Transverse colon (tissue), 4 donors: ENCODE data around the gene PNCK. TPM values are rescaled to one million over a fixed set of nuclear protein-coding genes. Genes with fewer than 3 reads are reported as not detected.

Experiments used
- DNase-seq: peaks from one replicate; pipeline ENCODE4 v3.0.0-alpha.2; 2019
- H3K27ac ChIP-seq, 4 donors: fragments of 200-600 bp; sonication (generic); 2 replicates each; pipeline ENCODE4 v1.5.1; 2016 to 2018; ENCODE audit warnings: inconsistent platforms in 4 of 4
- H3K27me3 ChIP-seq: fragments of 200-600 bp; sonication (generic); 2 replicates; pipeline ENCODE4 v1.5.1; 2017; ENCODE audit warnings: inconsistent platforms
- H3K36me3 ChIP-seq, 4 donors: fragments of 200-600 bp; sonication (generic); 2 replicates each; pipeline ENCODE4 v1.5.1; 2017 to 2019; ENCODE audit warnings: inconsistent platforms in 4 of 4
- H3K4me1 ChIP-seq, 4 donors: fragments of 200-600 bp; sonication (generic); 2 replicates each; pipeline ENCODE4 v1.5.1; 2017 to 2020; ENCODE audit warnings: inconsistent platforms in 4 of 4
- H3K4me3 ChIP-seq, 4 donors: fragments of 200-600 bp; sonication (generic); 1 replicate in 1 of 4; 2 replicates in 3 of 4; pipeline versions ENCODE4 v1.5.1 to v1.6.1; 2017 to 2019; ENCODE audit warnings: inconsistent platforms in 4 of 4
- H3K9me3 ChIP-seq, 2 donors: fragments of 200-600 bp; sonication (generic); 2 replicates each; pipeline ENCODE4 v1.5.1; 2017 to 2019; ENCODE audit warnings: inconsistent platforms in 2 of 2
- EP300 ChIP-seq: sonication (generic); formaldehyde crosslinking; IDR thresholded peaks from one replicate; pipeline ENCODE4 v1.6.1; 2017; ENCODE audit warnings: antibody characterized with exemption, low read depth
- POLR2A ChIP-seq: fragments of 450-650 bp; IDR thresholded peaks from one replicate; pipeline ENCODE4 v1.6.1; 2016; ENCODE audit warnings: antibody characterized with exemption, mild to moderate bottlenecking, moderate library complexity
- POLR2AphosphoS5 ChIP-seq, 3 donors: sonication (generic); formaldehyde crosslinking; IDR thresholded peaks; one replicate each; pipeline ENCODE4 v1.6.1; 2016; ENCODE audit warnings: antibody characterized with exemption in 3 of 3
- WGBS, 2 donors: methylation state at CpG; one replicate each; pipeline ENCODE4 v1.1.5; 2018; ENCODE audit warnings: low coverage in 1 of 2; 5-methylcytosine and 5-hydroxymethylcytosine counted together
- in situ Hi-C, 4 donors: fragments of 200-750 bp; cut with MboI; loops; one replicate each; pipeline versions ENCODE4 v1.15.0 to v1.15.1; 2017; ENCODE audit warnings: low sequenced_read_pairs in 3 of 4, low pct_ligation_motif_present in 1 of 4, low pct_unique_long_range_greater_than_20kb in 1 of 4
- intact Hi-C: fragments of 100-400 bp; cut with DNase I; formaldehyde crosslinking; loops from one replicate; pipeline ENCODE4 v1.15.1; 2023; ENCODE audit warnings: low total_unique reads
- total RNA-seq, 4 donors: library from RNA; depleted of rRNA; stranded (reverse); fragments of >200 nt; gene quantifications; one replicate each; pipeline ENCODE4 v1.1.0, GENCODE V29; 2016
- TF ChIP-seq, protein P1 (sequence below), 5 experiments: fragments of 200-600 bp in 3 of 5; fragments of 450-650 bp in 2 of 5; sonication (generic) in 3 of 5; IDR thresholded peaks; 1 replicate in 2 of 5; 2 replicates in 3 of 5; pipeline ENCODE4 v1.5.1; 2016 to 2017; ENCODE audit warnings: antibody characterized with exemption in 5 of 5, inconsistent platforms in 3 of 5, mild to moderate bottlenecking in 2 of 5, moderate library complexity in 1 of 5

The PNCK gene
- total RNA-seq, 4 donors from 2014 or later: 6.5 to 74.4 (median 7.9) TPM; not detected in 1

DNA sequence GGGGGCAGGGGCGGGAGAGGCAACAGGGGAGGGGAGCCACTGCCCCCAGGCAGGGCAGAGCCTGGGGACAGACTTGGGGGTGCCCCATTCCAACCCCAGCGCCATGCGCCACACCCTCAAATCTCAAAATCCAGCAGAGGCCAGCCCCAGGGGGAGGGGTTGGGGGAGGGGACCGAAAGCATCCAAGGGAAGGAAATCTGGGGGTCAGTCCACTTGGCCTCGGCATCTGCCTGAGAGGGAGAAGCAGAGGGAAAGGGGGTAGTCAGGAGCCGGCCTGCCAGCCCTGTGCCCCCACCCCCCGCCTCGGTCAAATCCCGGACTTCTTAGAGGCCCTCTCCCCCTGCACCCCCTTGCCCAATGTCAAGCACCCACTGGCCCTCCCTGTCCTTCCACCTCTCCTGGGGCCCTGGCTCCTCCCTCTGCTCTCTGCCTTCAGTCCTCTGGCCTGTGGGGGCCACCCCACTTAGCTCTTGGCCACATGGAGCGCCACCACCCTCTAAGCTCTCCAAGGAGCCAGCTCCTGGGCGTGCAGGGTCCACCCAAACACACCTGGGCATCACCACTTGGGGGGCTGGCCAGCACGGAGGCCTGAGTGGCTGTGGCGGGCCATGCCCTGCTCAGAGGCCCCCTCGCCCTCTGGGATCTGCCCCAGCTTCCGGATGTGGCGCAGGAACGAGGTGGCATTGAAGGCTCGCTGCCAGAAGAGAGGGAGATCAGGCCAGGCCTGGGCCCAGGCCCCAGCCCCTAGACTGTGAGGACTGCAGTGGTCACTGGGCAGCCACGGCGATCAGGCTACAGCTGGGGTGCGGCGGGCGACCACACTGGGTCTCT lies 3.5 kb downstream of the PNCK start:
- Histone ChIP-seq H3K4me3 (no peak overlapping the region), H3K4me1 (peaks cover 0 to 2% (median 0%) of the 10 kb centered on the region in 4 donors), H3K9me3 (no peaks in the 10 kb centered on the region), H3K27ac (no peak overlapping the region), H3K36me3 (no peaks in the 10 kb centered on the region), H3K27me3 (peaks cover 30% of the 10 kb centered on the region)
- no peak for DNase-seq
- intact Hi-C loops (no loop called here), in situ Hi-C loops (loop anchor here (10.0 to 25.0 kb wide), 3 partner anchors 108 to 708 kb away; no protein-coding TSS in a partner anchor)
- WGBS, 2 donors: 44 to 72% methylated on average over 5 to 19 of the region's 23 CpGs
- TF ChIP-seq POLR2A: no peak

DNA sequence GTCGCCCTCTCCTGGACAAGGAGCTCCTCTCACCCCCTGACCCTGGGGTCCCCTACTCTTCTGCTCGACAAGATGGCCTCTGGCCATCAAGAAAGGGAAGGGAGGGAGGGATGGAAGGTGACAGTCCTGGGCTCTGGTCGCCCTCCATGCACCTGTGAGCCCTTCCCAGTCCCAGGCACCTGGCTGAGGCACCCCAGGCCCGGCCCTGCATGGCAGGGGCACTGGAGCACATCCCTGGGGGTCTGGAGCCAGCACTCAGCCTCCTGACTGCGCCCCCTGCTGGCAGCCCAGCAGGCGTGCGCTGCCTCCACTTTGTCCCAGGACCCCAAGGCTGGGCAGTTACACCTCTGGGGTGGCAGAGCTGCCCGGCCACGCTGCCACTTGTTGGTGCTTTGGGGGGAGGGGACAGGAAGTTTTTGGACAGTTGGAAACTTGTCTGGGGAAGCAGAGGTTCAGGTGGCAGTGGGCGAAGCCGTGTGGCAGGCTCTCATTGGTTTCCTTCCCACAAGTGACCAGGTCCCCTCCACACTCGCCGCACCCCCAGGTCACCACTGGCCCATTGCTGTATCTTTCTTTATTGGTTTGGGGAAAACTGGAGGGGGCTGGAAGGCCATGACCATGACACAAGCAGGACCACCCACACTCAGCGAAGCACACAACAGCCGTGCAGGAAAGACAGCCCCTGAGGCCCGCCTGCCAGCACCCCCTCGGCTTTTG lies 4.3 kb downstream of the PNCK start:
- Histone ChIP-seq H3K4me3 (no peak overlapping the region), H3K9me3 (no peaks in the 10 kb centered on the region), H3K27ac (no peak overlapping the region), H3K4me1 (peaks cover 0 to 2% (median 0%) of the 10 kb centered on the region in 4 donors), H3K27me3 (peaks cover 22% of the 10 kb centered on the region), H3K36me3 (no peaks in the 10 kb centered on the region)
- intact Hi-C loops: no loop called here
- no peak for TF ChIP-seq POLR2A
- no peak for TF ChIP-seq POLR2AphosphoS5 (IDR thresholded peaks at IDR 0.05)
- TF ChIP-seq, protein P1, sequence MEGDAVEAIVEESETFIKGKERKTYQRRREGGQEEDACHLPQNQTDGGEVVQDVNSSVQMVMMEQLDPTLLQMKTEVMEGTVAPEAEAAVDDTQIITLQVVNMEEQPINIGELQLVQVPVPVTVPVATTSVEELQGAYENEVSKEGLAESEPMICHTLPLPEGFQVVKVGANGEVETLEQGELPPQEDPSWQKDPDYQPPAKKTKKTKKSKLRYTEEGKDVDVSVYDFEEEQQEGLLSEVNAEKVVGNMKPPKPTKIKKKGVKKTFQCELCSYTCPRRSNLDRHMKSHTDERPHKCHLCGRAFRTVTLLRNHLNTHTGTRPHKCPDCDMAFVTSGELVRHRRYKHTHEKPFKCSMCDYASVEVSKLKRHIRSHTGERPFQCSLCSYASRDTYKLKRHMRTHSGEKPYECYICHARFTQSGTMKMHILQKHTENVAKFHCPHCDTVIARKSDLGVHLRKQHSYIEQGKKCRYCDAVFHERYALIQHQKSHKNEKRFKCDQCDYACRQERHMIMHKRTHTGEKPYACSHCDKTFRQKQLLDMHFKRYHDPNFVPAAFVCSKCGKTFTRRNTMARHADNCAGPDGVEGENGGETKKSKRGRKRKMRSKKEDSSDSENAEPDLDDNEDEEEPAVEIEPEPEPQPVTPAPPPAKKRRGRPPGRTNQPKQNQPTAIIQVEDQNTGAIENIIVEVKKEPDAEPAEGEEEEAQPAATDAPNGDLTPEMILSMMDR (IDR thresholded peaks at IDR 0.05): peak; percentile 55 to 74 (median 70)
- no peak for TF ChIP-seq EP300
- DNase-seq: no peak
- in situ Hi-C loops: loop anchor here (10.0 to 25.0 kb wide), 3 partner anchors 107 to 707 kb away; no protein-coding TSS in a partner anchor
- 69% methylated on average over 13 of the region's 17 CpGs; no CpG with 5 or more reads in 1 of the 2 donors for WGBS, 2 donors

DNA sequence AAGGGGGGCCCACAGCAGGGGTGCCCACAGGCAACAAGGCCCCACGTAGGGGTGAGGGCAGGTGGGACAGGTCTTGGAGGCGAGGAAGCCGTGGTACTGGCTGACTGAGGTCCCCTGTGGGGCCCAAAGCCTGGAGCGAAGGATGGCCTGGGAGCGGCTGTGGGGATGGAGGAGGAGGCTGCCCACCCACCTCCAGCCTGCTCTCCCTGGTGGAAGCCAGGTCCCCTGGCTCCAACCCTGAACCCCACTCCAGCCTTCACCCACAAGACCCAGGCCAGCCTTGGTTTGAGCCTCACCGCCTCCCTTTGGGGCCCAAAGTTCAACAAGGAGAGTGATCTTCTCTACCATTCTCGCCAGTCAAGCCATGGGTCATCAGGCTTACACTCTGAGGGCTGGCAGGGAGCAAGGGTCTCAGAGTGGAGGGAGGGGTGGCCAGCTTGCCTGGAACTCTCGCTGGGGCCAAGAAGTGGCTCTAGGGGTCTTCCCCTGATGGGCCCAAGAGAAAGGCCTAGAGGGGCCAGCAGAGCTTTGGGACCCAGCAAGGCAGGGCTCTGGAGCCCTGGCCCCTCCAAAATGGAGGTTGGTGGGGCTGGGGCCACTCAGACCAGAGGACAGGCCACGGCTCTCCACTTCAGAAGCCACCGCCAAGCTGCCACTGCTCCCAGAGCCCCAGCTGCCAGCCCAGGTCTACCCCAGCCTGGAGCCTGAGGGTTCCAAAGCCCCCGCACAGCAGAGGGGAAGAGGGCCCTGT lies 5.0 kb downstream of the PNCK start:
- Histone ChIP-seq H3K4me3 (no peak overlapping the region), H3K36me3 (no peaks in the 10 kb centered on the region), H3K4me1 (peaks cover 0 to 2% (median 0%) of the 10 kb centered on the region in 4 donors), H3K27ac (peak overlapping the region in 2 of 4 donors; percentile 34 to 51), H3K27me3 (peaks cover 17% of the 10 kb centered on the region), H3K9me3 (no peaks in the 10 kb centered on the region)
- no peak for DNase-seq
- intact Hi-C loops (no loop called here), in situ Hi-C loops (loop anchor here (10.0 to 25.0 kb wide), 3 partner anchors 106 to 706 kb away; no protein-coding TSS in a partner anchor)
- 86% methylated on average over 10 of the region's 11 CpGs; no CpG with 5 or more reads in 1 of the 2 donors for WGBS, 2 donors
- TF ChIP-seq EP300 (no peak), POLR2AphosphoS5 (IDR thresholded peaks at IDR 0.05) (no peak), POLR2A (no peak)
- TF ChIP-seq, protein P1 (IDR thresholded peaks at IDR 0.05): no peak

DNA sequence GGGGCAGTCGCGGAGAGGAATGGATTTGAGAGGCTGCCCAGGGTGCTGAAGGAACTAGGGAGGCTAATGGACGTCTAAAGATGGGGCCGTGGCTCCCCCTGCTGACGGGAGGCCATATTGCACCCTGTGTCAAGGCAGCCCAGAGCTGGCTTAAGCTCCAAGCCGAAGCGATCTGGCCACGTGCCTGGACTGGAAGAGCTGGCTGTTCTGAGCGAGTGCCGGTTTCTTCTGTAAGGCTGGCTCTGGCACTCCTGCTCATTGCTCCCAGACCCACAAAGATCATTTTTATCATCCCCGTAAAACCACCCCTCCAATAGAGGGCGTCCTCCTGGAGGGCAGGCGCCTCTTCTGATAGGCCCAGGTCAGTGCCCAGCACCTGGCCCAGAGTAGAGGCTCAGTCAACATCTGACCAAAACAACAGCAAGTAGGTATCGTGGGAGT lies 5.6 kb downstream of the PNCK start:
- intact Hi-C loops: no loop called here
- Histone ChIP-seq H3K4me3 (peak overlapping the region in 1 of 4 donors; percentile 14), H3K36me3 (no peaks in the 10 kb centered on the region), H3K27me3 (peaks cover 20% of the 10 kb centered on the region), H3K9me3 (no peaks in the 10 kb centered on the region), H3K4me1 (peaks cover 0 to 2% (median 0%) of the 10 kb centered on the region in 4 donors), H3K27ac (peak overlapping the region in 2 of 4 donors; percentile 34 to 51)
- in situ Hi-C loops: loop anchor here (10.0 to 25.0 kb wide), 3 partner anchors 106 to 706 kb away; no protein-coding TSS in a partner anchor
- 46% methylated on average over 14 of the region's 14 CpGs; no CpG with 5 or more reads in 1 of the 2 donors for WGBS, 2 donors
- peak; percentile 82 for DNase-seq
- TF ChIP-seq POLR2AphosphoS5 (IDR thresholded peaks at IDR 0.05) (no peak), POLR2A (no peak)
- TF ChIP-seq, protein P1 (IDR thresholded peaks at IDR 0.05): peak; percentile 54 to 71 (median 68)
